GDM1 (cell line): Measurements from ENCODE around the gene GMPS.
"Not testable (repeated sequence)": the region's sequence is repeated elsewhere in the genome, so short reads cannot be mapped to it uniquely, and the experiment has no call there.

Experiments used
- DNase-seq: peaks from one replicate; lab custom pipeline; 2025; lab: John Stamatoyannopoulos, UW

GMPS gene

GRCh38 chr3:155870133-155870944, at the start of gene GMPS:
Gene GMPS, plus strand, starts transcription at chr3:155870650. Its CDS starts 221 bp downstream, at chr3:155870871.
- DNase-seq = peak; percentile 93

GRCh38 chr3:155828490-155829098, 41.9 kb upstream of the GMPS start:
- not testable (repeated sequence) for DNase-seq

GRCh38 chr3:155835341-155836071, 34.9 kb upstream of the GMPS start:
- DNase-seq = no peak

DNA sequence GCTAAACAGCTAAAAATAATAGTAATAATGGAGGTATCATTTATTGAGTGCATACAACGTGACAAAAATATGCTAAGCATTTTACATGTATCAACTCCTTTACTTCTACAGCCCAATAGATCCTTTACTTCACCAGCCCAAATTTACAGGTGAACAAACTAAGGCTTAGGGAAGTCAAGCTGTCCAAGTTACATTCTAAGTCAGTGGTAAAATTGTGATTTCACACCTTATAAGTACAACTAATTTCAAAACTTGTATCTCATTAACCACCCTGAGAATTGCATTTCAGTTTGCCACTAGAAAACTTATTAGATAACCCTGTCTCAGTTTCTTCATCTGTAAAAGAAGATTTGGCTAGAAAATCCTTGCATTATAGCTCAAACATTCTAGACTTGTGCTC, 26.9 kb upstream of the GMPS start:
- DNase-seq = no peak

- DNase-seq = no peak
Observed at GRCh38 chr3:155846119-155846518, 24.3 kb upstream of the GMPS start.

- no peak for DNase-seq
Observed at GRCh38 chr3:155847993-155848392, 22.5 kb upstream of the GMPS start.

DNA sequence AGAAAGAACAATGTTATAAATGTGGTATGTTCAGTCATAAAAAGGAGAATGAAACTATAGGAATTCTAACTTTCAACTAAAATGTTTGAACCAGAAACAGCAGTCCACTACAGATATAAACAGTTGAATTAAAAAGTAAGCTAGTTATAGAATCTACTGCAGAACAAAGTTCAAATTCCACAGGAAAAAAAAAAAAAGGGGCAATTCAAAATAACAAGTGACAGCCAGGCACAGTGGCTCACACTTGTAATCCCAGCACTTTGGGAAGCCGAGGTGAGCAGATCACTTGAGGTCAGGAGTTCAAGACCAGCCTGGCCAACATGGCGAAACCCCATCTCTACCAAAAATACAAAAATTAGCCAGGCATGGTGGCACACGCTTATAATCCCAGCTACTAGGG, 21.0 kb upstream of the GMPS start:
- DNase-seq = not testable (repeated sequence)

- DNase-seq = no peak
Observed at GRCh38 chr3:155852341-155852740, 18.1 kb upstream of the GMPS start.

GRCh38 chr3:155853214-155854140, 17.0 kb upstream of the GMPS start:
- DNase-seq = no peak

- DNase-seq = peak; percentile 98
Observed at GRCh38 chr3:155854141-155854940, 16.1 kb upstream of the GMPS start, which contains the start of gene SLC33A1. Gene SLC33A1, minus strand, starts transcription at chr3:155854427. Its CDS starts 430 bp downstream, at chr3:155853997.

DNA sequence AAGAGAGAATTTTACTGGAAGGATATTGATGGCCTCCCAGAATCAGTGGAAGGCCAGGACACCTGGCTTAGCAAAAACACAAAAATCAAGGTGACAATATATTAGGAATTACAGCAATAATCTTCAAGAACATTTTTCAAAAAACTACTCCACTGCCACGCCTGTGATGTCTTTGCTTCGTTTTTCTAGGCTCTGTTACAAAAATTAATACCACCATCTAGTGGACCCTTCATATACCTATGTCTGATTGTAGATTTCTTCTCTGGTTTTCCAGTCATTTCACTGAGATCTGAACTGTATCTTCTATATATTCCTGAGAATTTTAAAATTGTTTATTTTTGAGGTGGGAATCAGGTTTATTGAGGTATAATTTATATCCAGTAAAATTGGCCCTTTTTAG, 10.6 kb upstream of the GMPS start:
- DNase-seq = no peak

- not testable (repeated sequence) for DNase-seq
Observed at GRCh38 chr3:155860424-155860823, 10.0 kb upstream of the GMPS start.

GRCh38 chr3:155861476-155862183, 8.8 kb upstream of the GMPS start:
- no peak for DNase-seq

- not testable (repeated sequence) for DNase-seq
Observed at GRCh38 chr3:155862290-155862982, 8.0 kb upstream of the GMPS start.

- DNase-seq = no peak
Observed at GRCh38 chr3:155863072-155863784, 7.2 kb upstream of the GMPS start.

DNA sequence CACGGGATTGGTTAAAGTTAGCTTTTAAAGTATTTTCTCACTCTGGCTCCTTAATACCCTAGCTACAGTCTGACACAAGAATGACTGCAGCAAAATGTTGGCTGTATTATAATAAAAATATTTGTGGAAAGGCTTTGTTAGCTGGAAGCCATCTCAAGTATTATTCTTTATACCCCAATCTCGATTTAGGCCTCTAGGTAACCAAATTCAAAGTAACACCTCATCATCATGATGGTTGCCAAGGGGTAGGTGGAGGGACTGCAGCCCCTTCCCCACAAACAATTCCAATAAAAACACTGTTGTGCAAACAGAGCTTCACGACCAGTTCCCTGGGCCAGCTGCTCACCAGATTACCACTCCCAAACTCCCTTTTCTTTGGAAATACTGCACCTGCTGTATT, 759 bp upstream of the GMPS start:
- no peak for DNase-seq

DNA sequence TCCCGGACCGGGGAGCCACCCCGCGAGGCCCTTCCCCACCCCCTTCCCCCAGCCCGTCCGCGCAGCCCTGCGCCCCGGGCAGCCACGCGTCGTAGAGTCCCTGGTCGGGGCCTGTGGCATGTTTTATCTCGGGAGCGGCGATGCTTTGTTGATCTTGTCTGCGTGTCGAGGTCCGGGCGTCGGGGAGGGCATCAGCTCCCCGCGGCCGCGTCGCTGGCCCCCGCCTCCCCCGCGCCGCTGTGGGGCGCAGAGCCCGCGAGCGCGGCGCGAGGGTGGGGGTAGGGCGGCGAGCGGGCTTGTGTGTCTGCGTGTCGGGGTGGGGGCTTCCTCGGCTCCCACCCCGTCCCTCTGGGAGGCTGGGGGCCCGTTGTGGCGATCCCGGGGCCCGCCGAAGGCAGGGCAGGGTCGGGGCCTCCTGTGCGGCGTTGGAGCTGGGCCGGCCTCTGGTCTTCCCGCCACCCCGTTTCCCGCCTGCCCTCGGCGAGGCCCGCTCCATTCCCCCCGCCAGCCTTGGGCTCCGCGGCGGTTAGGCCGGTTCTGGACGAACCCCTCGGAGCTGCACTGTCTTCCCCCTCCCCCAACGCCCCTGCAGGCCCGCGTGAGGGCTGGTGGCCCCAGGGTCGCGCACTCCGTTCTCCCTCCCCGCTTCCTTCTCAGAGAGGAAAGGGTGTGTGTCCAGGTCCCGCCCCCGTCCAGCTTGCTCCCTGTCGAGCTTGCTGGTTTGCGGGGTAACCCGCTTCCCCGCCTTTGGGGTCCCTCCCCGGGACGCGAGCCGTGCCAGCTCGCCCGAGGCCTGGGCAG, 695 bp downstream of the GMPS start:
- DNase-seq = peak; percentile 46

- DNase-seq = no peak
Observed at GRCh38 chr3:155871746-155872158, 1.3 kb downstream of the GMPS start.
